GM12878 (cell line): ENCODE data around the gene NUDT22. TPM values are rescaled to one million over a fixed set of nuclear protein-coding genes. Genes with fewer than 3 reads are reported as not detected.

Experiments used
- ATAC-seq: fragments of 200-7000 bp; cut with Tn5 transposase; 3 replicates; pipeline ENCODE4 v1.9.1; 2020; ENCODE audit warnings: mild to moderate bottlenecking, moderate library complexity
- BruUV-seq: library from RNA; stranded (reverse); fragments of 400-500 nt; replicated peaks from 2 replicates; lab custom pipeline; 2021; lab: Mats Ljungman, UMichigan
- CTCF ChIA-PET: fragments of 300-600 bp; sonication (Branson Sonifier 250); formaldehyde crosslinking; extraction: SDS; loops from one replicate; lab custom pipeline; 2021; ENCODE audit warnings: inconsistent platforms; lab: Yijun Ruan, JAX
- POLR2A ChIA-PET: fragments of 350-600 bp; formaldehyde crosslinking; extraction: SDS; loops from one replicate; lab custom pipeline; 2021; ENCODE audit warnings: inconsistent platforms; lab: Charles Lee
- RAD21 ChIA-PET: fragments of 300-600 bp; sonication (Branson Sonifier 250); formaldehyde crosslinking; loops from one replicate; lab custom pipeline; 2023; ENCODE audit warnings: antibody characterized with exemption; ENCODE audit not compliant: unreplicated experiment; lab: Charles Lee
- SMC1A ChIA-PET: fragments of 300-600 bp; sonication (Branson Sonifier 250); formaldehyde crosslinking; loops from one replicate; lab custom pipeline; 2023; ENCODE audit not compliant: unreplicated experiment, uncharacterized antibody; lab: Charles Lee
- DNase-seq: peaks from one replicate; pipeline ENCODE4 v3.0.0-alpha.2; 2011; ENCODE audit warnings: low read depth, low spot score
- FAIRE-seq: peaks from 3 replicates; lab custom pipeline; 2011; peaks lifted over from hg19 to GRCh38; lab: Jason Lieb, UNC
- H2AFZ ChIP-seq: 2 replicates; pipeline ENCODE4 v1.6.0; 2011; ENCODE audit warnings: low read depth, low read length, control low read depth; ENCODE audit not compliant: control insufficient read depth
- H3K27ac ChIP-seq: 2 replicates; pipeline ENCODE4 v1.5.1; 2011; ENCODE audit warnings: control low read depth; ENCODE audit not compliant: control insufficient read depth, insufficient read depth
- H3K27me3 ChIP-seq, 2 experiments: replicated peaks in 1 of 2; 2 replicates each; pipeline versions ENCODE4 v1.6.0 to v1.6.1; 2011; ENCODE audit warnings: low read length in 1 of 2; ENCODE audit not compliant: control insufficient read depth in 2 of 2, insufficient read depth in 2 of 2
- H3K36me3 ChIP-seq, 2 experiments: 2 replicates each; pipeline ENCODE4 v1.5.1; 2011; ENCODE audit warnings: low read length in 1 of 2; ENCODE audit not compliant: control insufficient read depth in 2 of 2, insufficient read depth in 2 of 2
- H3K4me1 ChIP-seq: 2 replicates; pipeline ENCODE4 v1.6.1; 2011; ENCODE audit warnings: mild to moderate bottlenecking, low read length, moderate library complexity, mixed read lengths; ENCODE audit not compliant: control insufficient read depth, insufficient read depth
- H3K4me2 ChIP-seq: 2 replicates; pipeline ENCODE4 v1.6.0; 2011; ENCODE audit warnings: control low read depth; ENCODE audit not compliant: control insufficient read depth, insufficient read depth
- H3K4me3 ChIP-seq: fragments of 200-600 bp; sonication (generic); 2 replicates; pipeline ENCODE4 v1.5.1; 2016
- H3K79me2 ChIP-seq: 2 replicates; pipeline ENCODE4 v1.6.0; 2011; ENCODE audit warnings: low read length; ENCODE audit not compliant: control insufficient read depth, insufficient read depth
- H3K9ac ChIP-seq: 2 replicates; pipeline ENCODE4 v1.8.0; 2011; ENCODE audit warnings: low read length, control low read depth, mixed read lengths; ENCODE audit not compliant: control insufficient read depth, insufficient read depth
- H3K9me3 ChIP-seq: replicated peaks from 3 replicates; pipeline ENCODE4 v1.5.1; 2011; ENCODE audit warnings: mild to moderate bottlenecking, low read length; ENCODE audit not compliant: control insufficient read depth, insufficient read depth
- H4K20me1 ChIP-seq: 2 replicates; pipeline ENCODE4 v1.6.0; 2011; ENCODE audit not compliant: control insufficient read depth, insufficient read depth
- ATF7 ChIP-seq: fragments of 450-650 bp; IDR thresholded peaks from 2 replicates; pipeline ENCODE4 v1.6.1; 2016; ENCODE audit warnings: low read depth, mild to moderate bottlenecking
- BHLHE40 ChIP-seq, 2 experiments: fragments of 450-650 bp in 1 of 2; IDR thresholded peaks; 2 replicates each; pipeline ENCODE4 v1.6.1; 2011 to 2017; ENCODE audit warnings: low read depth in 2 of 2, borderline replicate concordance in 1 of 2, improper control_type of control experiment in 1 of 2, low read length in 1 of 2, mild to moderate bottlenecking in 1 of 2
- BRCA1 ChIP-seq: IDR thresholded peaks from 2 replicates; pipeline ENCODE4 v1.6.1; 2011; ENCODE audit warnings: low read depth, low read length, improper control_type of control experiment
- FOXK2 ChIP-seq: fragments of 450-650 bp; IDR thresholded peaks from 2 replicates; pipeline ENCODE4 v1.6.1; 2017; ENCODE audit warnings: mild to moderate bottlenecking, moderate library complexity
- MTA2 ChIP-seq: fragments of 450-650 bp; IDR thresholded peaks from 2 replicates; pipeline ENCODE4 v1.6.1; 2016; ENCODE audit warnings: low read depth, mild to moderate bottlenecking, moderate library complexity
- NRF1 ChIP-seq: conservative IDR thresholded peaks from 2 replicates; pipeline ENCODE4 v1.6.1; 2011; ENCODE audit warnings: mild to moderate bottlenecking, low read depth, low read length, improper control_type of control experiment
- SMARCA5 ChIP-seq: fragments of 450-650 bp; IDR thresholded peaks from 2 replicates; pipeline ENCODE4 v1.6.1; 2017; ENCODE audit warnings: mild to moderate bottlenecking
- STAT3 ChIP-seq: IDR thresholded peaks from 2 replicates; pipeline ENCODE4 v1.6.1; 2011; ENCODE audit warnings: low read depth, low read length, improper control_type of control experiment
- TCF12 ChIP-seq: IDR thresholded peaks from 2 replicates; pipeline ENCODE4 v1.6.1; 2011; ENCODE audit warnings: low read depth, mild to moderate bottlenecking, low read length
- YBX1 ChIP-seq: fragments of 450-650 bp; IDR thresholded peaks from 2 replicates; pipeline ENCODE4 v1.6.1; 2016; ENCODE audit warnings: antibody characterized with exemption
- ZNF217 ChIP-seq: fragments of 450-650 bp; IDR thresholded peaks from 2 replicates; pipeline ENCODE4 v1.6.1; 2017; ENCODE audit warnings: antibody characterized with exemption, mild to moderate bottlenecking
- ZZZ3 ChIP-seq: IDR thresholded peaks from 2 replicates; pipeline ENCODE4 v1.6.1; 2011; ENCODE audit warnings: low read depth; ENCODE audit not compliant: control insufficient read depth, insufficient read length
- WGBS: methylation state at CpG from one replicate; pipeline ENCODE4 v1.1.6; 2016; ENCODE audit warnings: low lambda C conversion rate; ENCODE audit not compliant: insufficient replicate concordance, insufficient coverage; ENCODE audit errors: missing lambda C conversion rate; 5-methylcytosine and 5-hydroxymethylcytosine counted together
- in situ Hi-C: fragments of 300-500 bp; cut with MboI; formaldehyde crosslinking; loops from 9 replicates; pipeline ENCODE4 v1.14.3; 2018; ENCODE audit warnings: mixed read lengths
- intact Hi-C: fragments of 100-400 bp; cut with micrococcal nuclease; formaldehyde crosslinking; loops from one replicate; pipeline ENCODE4 v1.14.2; 2022; ENCODE audit not compliant: unreplicated experiment
- polyA plus RNA-seq, 11 experiments: library from polyadenylated mRNA; depleted of rRNA in 4 of 11; unstranded in 6 of 11; stranded (reverse) in 5 of 11; fragments of >200 nt; fragmentation: Nextera tagmentation in 4 of 11; fragmentation: Illumina TruSeq in 1 of 11; extraction: Ambion mirVana in 4 of 11; extraction: Trizol in 1 of 11; gene quantifications; 1 replicate in 1 of 11; 2 replicates in 10 of 11; pipeline versions ENCODE4 v1.2.1 to v1.2.3, GENCODE V29; 2011 to 2016; ENCODE audit warnings: inconsistent platforms in 2 of 11, missing spikeins in 2 of 11, low read depth in 1 of 11
- total RNA-seq, 4 experiments: library from RNA; depleted of rRNA in 3 of 4; stranded (reverse); fragments of >200 nt in 3 of 4; fragmentation: Illumina TruSeq in 1 of 4; extraction: Trizol in 1 of 4; gene quantifications; 2 replicates each; pipeline versions ENCODE4 v1.2.1 to v1.2.3, GENCODE V29; 2013 to 2021
- TF ChIP-seq, protein P1 (sequence below): fragments of 450-650 bp; IDR thresholded peaks from 2 replicates; pipeline ENCODE4 v1.6.1; 2017; ENCODE audit warnings: mild to moderate bottlenecking
- TF ChIP-seq, protein P2 (sequence below): fragments of 450-650 bp; IDR thresholded peaks from 2 replicates; pipeline ENCODE4 v1.6.1; 2018; ENCODE audit warnings: mild to moderate bottlenecking, low read depth, moderate library complexity; ENCODE audit not compliant: partially characterized antibody
- TF ChIP-seq, protein P3 (sequence below): IDR thresholded peaks from 2 replicates; pipeline ENCODE4 v1.6.1; 2011; ENCODE audit warnings: low read depth, mild to moderate bottlenecking, low read length, moderate library complexity, borderline replicate concordance; ENCODE audit errors: extremely low read depth
- TF ChIP-seq, protein P4 (sequence below): IDR thresholded peaks from 2 replicates; pipeline ENCODE4 v1.6.1; 2011; ENCODE audit warnings: mild to moderate bottlenecking, low read depth, low read length, moderate library complexity; ENCODE audit not compliant: insufficient replicate concordance

NUDT22 gene
- total and polyA plus RNA-seq, 10 of the 15 experiments (the other 5 are each of a cell fraction or from before 2014, with no cell fraction given), result 6.7 to 115 (median 64.7) TPM

DNA sequence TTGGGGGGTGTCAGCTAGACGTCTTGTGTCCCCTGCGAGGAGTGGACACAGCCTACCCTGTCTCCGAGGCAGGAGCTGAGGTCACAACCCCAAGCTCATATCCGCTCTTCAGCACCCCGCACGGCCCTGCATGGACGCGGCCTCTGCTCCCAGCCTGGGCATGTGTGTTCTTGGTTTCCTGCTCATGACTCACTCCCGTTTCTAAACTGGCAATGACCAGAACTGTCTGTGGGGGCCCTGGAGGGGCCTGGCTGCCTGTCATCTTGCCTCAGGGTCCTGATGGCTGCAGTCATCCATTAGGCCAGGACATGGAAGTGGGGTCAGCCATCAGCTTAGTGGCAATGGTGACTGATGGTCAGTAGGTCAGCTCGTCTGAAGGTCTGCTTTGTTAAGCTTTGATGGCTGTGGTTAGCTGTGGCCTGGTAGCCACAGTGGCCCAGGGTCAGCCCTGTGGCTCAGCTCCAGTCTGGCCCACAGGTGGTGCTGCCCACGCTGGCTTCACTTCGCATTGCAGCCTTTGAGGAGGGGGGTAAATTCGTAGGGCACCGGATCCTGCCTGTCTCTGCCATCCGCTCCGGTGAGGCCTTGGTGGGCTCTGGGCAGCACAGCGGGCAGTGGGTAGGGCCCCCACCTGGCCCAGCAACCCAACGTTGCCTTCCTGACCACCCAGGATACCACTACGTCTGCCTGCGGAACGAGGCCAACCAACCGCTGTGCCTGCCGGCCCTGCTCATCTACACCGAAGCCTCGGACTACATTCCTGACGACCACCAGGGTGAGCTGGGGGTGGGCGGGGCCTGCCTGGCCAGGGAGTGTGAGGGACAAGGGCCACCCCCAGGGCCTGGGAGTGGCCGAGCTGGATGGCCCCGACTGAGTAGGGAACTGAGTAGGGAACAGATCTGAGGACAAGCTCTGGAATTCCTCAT is 37.2 kb downstream of the NUDT22 start:
- BruUV-seq, result no TSS peak
- no peak for FAIRE-seq

More for the DNA sequence above, 37.2 kb downstream of the NUDT22 start:
- 81% methylated on average over 29 of the region's 29 CpGs for WGBS
- no peak overlapping the region for H3K4me2 ChIP-seq
- in situ Hi-C loops (no loop called here), intact Hi-C loops (no loop called here)
- H3K9ac ChIP-seq, result no peak overlapping the region
- POLR2A ChIA-PET, result interaction anchor here (1.0 kb wide), 1 partner anchor 13 kb away, joined by 3 read pairs; no protein-coding TSS in a partner anchor
- H4K20me1 ChIP-seq, result no peaks in the 10 kb centered on the region
- H3K79me2 ChIP-seq, result no peaks in the 10 kb centered on the region
- no peak overlapping the region for H2AFZ ChIP-seq
- H3K4me1 ChIP-seq, result peaks cover 14% of the 10 kb centered on the region
- H3K27me3 ChIP-seq, result no peaks in the 10 kb centered on the region
- SMC1A ChIA-PET, result no interaction called here
- DNase-seq (no peak), ATAC-seq (no peak)
- H3K9me3 ChIP-seq, result no peaks in the 10 kb centered on the region
- peaks cover 0 to 5% of the 10 kb centered on the region in 2 experiments; a peak in 2 of 4 replicates for H3K36me3 ChIP-seq
- H3K4me3 ChIP-seq, result no peak overlapping the region
- CTCF ChIA-PET, result interaction anchor here (0.7 to 2.0 kb wide), 5 partner anchors 11 to 96 kb away, joined by 3 to 9 read pairs (median 4); no protein-coding TSS in a partner anchor
- TF ChIP-seq, protein P1, sequence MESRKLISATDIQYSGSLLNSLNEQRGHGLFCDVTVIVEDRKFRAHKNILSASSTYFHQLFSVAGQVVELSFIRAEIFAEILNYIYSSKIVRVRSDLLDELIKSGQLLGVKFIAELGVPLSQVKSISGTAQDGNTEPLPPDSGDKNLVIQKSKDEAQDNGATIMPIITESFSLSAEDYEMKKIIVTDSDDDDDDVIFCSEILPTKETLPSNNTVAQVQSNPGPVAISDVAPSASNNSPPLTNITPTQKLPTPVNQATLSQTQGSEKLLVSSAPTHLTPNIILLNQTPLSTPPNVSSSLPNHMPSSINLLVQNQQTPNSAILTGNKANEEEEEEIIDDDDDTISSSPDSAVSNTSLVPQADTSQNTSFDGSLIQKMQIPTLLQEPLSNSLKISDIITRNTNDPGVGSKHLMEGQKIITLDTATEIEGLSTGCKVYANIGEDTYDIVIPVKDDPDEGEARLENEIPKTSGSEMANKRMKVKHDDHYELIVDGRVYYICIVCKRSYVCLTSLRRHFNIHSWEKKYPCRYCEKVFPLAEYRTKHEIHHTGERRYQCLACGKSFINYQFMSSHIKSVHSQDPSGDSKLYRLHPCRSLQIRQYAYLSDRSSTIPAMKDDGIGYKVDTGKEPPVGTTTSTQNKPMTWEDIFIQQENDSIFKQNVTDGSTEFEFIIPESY, result no peak
- TF ChIP-seq SMARCA5 (no peak), FOXK2 (no peak), YBX1 (no peak), BHLHE40 (IDR thresholded peaks at IDR 0.05; ENCODE audit: borderline replicate concordance in 1 of 2, low read depth in 2 of 2, low read length in 1 of 2) (no peak), NRF1 (no peak), MTA2 (no peak), ZZZ3 (no peak), ZNF217 (no peak), BRCA1 (no peak), ATF7 (no peak), TCF12 (no peak), STAT3 (no peak)
- TF ChIP-seq, protein P2, sequence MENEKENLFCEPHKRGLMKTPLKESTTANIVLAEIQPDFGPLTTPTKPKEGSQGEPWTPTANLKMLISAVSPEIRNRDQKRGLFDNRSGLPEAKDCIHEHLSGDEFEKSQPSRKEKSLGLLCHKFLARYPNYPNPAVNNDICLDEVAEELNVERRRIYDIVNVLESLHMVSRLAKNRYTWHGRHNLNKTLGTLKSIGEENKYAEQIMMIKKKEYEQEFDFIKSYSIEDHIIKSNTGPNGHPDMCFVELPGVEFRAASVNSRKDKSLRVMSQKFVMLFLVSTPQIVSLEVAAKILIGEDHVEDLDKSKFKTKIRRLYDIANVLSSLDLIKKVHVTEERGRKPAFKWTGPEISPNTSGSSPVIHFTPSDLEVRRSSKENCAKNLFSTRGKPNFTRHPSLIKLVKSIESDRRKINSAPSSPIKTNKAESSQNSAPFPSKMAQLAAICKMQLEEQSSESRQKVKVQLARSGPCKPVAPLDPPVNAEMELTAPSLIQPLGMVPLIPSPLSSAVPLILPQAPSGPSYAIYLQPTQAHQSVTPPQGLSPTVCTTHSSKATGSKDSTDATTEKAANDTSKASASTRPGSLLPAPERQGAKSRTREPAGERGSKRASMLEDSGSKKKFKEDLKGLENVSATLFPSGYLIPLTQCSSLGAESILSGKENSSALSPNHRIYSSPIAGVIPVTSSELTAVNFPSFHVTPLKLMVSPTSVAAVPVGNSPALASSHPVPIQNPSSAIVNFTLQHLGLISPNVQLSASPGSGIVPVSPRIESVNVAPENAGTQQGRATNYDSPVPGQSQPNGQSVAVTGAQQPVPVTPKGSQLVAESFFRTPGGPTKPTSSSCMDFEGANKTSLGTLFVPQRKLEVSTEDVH, result no peak
- TF ChIP-seq, protein P3, sequence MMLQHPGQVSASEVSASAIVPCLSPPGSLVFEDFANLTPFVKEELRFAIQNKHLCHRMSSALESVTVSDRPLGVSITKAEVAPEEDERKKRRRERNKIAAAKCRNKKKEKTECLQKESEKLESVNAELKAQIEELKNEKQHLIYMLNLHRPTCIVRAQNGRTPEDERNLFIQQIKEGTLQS, result no peak
- TF ChIP-seq, protein P4, sequence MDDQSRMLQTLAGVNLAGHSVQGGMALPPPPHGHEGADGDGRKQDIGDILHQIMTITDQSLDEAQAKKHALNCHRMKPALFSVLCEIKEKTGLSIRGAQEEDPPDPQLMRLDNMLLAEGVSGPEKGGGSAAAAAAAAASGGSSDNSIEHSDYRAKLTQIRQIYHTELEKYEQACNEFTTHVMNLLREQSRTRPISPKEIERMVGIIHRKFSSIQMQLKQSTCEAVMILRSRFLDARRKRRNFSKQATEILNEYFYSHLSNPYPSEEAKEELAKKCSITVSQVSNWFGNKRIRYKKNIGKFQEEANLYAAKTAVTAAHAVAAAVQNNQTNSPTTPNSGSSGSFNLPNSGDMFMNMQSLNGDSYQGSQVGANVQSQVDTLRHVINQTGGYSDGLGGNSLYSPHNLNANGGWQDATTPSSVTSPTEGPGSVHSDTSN, result no peak
- no peak overlapping the region for H3K27ac ChIP-seq
- RAD21 ChIA-PET, result no interaction called here
